Sciatic nerve (tissue), 1 donor: ENCODE data around the gene NBPF14. TPM values are rescaled to one million over a fixed set of nuclear protein-coding genes. Genes with fewer than 3 reads are reported as not detected.

Source experiments
- total RNA-seq: library from RNA; stranded (reverse); fragmentation: NEBNext Ultra II Directional; extraction: Animal tissue kit (Norgen Biotek cat#: 25700); gene quantifications from one replicate; pipeline ENCODE4 v1.2.1, GENCODE V29; 2021
- donor health status: DM: no; HTN: no; CAD: no.

The NBPF14 gene
- total RNA-seq, 1 donor from 2014 or later = 60.5 TPM

Other genes with a start within 250 kb of the NBPF14 start
- not detected for gene PPIAL4G, start 112.7 kb downstream of the NBPF14 start, total RNA-seq
- gene NUDT4B, start 152.8 kb upstream of the NBPF14 start, total RNA-seq = not detected
- gene PDE4DIP, start 248.4 kb upstream of the NBPF14 start, total RNA-seq = 121 TPM